Measurements from ENCODE around the gene C2CD2.

C2CD2 gene

GRCh38 chr21:41906770-41907169 lies 47.0 kb downstream of the C2CD2 start:
- no peak for TF ChIP-seq CTCF (IDR thresholded peaks at IDR 0.05; ENCODE audit: low read depth, low read length)
- no peak overlapping the region for H3K4me3 ChIP-seq (ENCODE audit: low read depth, low read length)

GRCh38 chr21:41903559-41904351 lies 50.1 kb downstream of the C2CD2 start:
- no peak for TF ChIP-seq CTCF (IDR thresholded peaks at IDR 0.05; ENCODE audit: low read depth, low read length)
- H3K4me3 ChIP-seq (ENCODE audit: low read depth, low read length): no peak overlapping the region

DNA sequence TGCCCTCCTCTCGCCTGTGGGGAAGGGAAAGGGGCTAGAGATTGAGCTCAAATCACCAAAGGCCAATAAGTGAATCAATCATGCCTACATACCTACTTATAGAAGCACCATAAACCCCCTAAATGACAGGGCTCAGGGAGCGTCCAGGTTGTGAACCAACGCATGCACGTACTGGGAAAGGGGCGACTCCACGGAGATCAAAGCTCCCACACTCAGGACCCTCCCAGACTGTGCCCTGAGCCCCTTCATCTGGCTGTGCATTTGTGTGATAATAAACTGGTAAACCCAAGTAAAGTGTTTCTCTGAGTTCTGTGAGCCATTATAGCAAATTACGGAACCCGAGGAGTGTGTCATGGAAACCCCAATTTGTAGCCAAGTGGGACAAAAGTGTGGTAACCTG lies 50.9 kb downstream of the C2CD2 start:
- no peak overlapping the region for H3K4me3 ChIP-seq (ENCODE audit: low read depth, low read length)
- no peak for TF ChIP-seq CTCF (IDR thresholded peaks at IDR 0.05; ENCODE audit: low read depth, low read length)

DNA sequence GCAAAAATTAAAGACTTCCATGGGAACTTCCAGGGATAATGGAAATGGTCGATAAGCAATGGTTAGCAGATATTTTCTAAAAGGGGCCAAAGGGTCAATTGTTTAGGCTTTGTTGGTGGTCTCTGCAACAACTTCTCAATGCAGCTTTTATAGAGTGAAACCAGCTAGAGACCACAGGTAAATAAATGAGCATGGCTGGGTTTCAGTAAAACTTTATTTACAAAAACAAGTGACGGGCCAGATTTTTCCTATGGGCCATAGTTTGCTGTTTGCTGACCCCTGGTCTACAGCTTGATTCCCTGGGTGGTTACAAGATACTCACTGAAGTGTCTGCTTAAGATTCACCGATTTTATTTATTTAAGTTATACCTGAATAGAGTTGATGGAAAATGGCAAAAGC lies 52.0 kb downstream of the C2CD2 start:
- H3K4me3 ChIP-seq (ENCODE audit: low read depth, low read length): no peak overlapping the region
- no peak for TF ChIP-seq CTCF (IDR thresholded peaks at IDR 0.05; ENCODE audit: low read depth, low read length)

DNA sequence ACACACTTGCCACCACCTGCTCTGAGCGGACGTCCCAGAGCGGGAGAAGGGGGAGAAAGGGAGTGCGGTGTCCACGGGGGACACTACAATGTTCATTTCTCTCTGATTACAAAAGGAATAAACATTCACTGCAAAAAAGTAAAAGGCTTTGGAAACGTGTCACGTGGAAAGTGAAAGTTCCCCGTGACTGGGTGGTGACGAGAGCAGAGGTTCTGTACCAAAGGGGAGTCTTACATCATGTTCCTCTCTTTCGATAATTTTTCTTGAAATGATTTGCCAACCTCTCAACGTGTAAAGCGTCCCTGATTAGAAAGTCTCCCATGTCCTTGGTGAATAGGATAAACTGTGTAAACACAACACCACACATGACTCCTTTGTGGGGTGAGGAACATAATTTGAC lies 52.7 kb downstream of the C2CD2 start:
- no peak overlapping the region for H3K4me3 ChIP-seq (ENCODE audit: low read depth, low read length)
- no peak for TF ChIP-seq CTCF (IDR thresholded peaks at IDR 0.05; ENCODE audit: low read depth, low read length)

GRCh38 chr21:41900401-41900800 lies 53.4 kb downstream of the C2CD2 start:
- H3K4me3 ChIP-seq (ENCODE audit: low read depth, low read length): no peak overlapping the region
- no peak for TF ChIP-seq CTCF (IDR thresholded peaks at IDR 0.05; ENCODE audit: low read depth, low read length)

- no peak for TF ChIP-seq CTCF (IDR thresholded peaks at IDR 0.05; ENCODE audit: low read depth, low read length)
- no peak overlapping the region for H3K4me3 ChIP-seq (ENCODE audit: low read depth, low read length)
Observed at GRCh38 chr21:41899426-41900202, 54.2 kb downstream of the C2CD2 start.

Measured in WI38 (cell line).